Measurements from ENCODE around the gene CCDC6. TPM values are rescaled to one million over a fixed set of nuclear protein-coding genes. Genes with fewer than 3 reads are reported as not detected.

Gene CCDC6
- total RNA-seq, 1 experiment from 2014 or later: 54.9 TPM

DNA sequence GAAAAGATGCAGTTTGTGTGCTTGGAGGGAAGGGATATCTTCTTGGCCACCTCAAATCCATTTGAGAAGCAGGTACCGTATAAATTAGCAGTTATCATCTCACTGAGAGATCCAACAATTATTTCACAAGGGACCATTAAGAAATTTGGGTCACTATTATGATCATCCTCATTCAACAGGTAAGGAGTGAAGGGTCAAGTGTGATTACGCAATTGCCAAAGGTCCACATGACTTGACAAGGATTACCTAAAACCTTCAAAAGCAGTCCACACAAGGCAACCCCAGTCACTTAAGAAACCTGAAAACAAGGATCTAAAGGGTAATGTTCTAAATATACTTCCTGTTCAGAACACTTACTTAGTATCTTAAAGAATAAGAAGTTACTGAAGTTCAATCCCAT is 27.4 kb downstream of the CCDC6 start:
- no peak overlapping the region for H3K9ac ChIP-seq (ENCODE audit: low read length)
- no peaks in the 10 kb centered on the region for H3K36me3 ChIP-seq (ENCODE audit: control insufficient read depth in 1 of 2, insufficient read depth in 2 of 2, low read length in 2 of 2)
- CTCF ChIA-PET: no interaction called here
- no peaks in the 10 kb centered on the region; the same call in 1 of the 2 replicates for H4K20me1 ChIP-seq (ENCODE audit: insufficient read depth)
- H3K9me2 ChIP-seq (ENCODE audit: insufficient read depth): no peaks in the 10 kb centered on the region
- no peaks in the 10 kb centered on the region for H3K4me1 ChIP-seq (ENCODE audit: control insufficient read depth in 1 of 2, insufficient read depth in 2 of 2, low read length in 2 of 2)
- POLR2A ChIA-PET: no interaction called here
- RAD21 ChIA-PET (ENCODE audit: low non-redundant PET in 1 of 2, low total read pairs in 2 of 2, uncharacterized antibody in 2 of 2, unreplicated experiment in 2 of 2): no interaction called here
- H3K27ac ChIP-seq (ENCODE audit: low read depth, low read length): no peak overlapping the region
- TF ChIP-seq ZNF274 (IDR thresholded peaks at IDR 0.05; ENCODE audit: low read depth, low read length): no peak
- TF ChIP-seq CEBPB (IDR thresholded peaks at IDR 0.05; ENCODE audit: low read depth): peak; percentile 29; the same call in 1 of the 2 replicates
- no peak overlapping the region for H3K4me3 ChIP-seq (replicated peaks in 1 of 2; ENCODE audit: low read depth in 1 of 2, low read length in 2 of 2)
- no TSS peak for BruUV-seq (replicated peaks)
- intact Hi-C loops (cut with micrococcal nuclease): no loop called here
- no peak overlapping the region for H3K4me2 ChIP-seq (ENCODE audit: low read length)
- H3K9me3 ChIP-seq (ENCODE audit: control insufficient read depth in 1 of 2, insufficient read depth in 1 of 2, low read depth in 1 of 2, low read length in 2 of 2): no peaks in the 10 kb centered on the region
- peaks cover 87% of the 10 kb centered on the region for H3K79me2 ChIP-seq (ENCODE audit: insufficient read depth, low read length)
- no peak for ATAC-seq
- H2AFZ ChIP-seq (ENCODE audit: low read depth, low read length, poor library complexity, severe bottlenecking): no peak overlapping the region
- H3K27me3 ChIP-seq (ENCODE audit: insufficient read depth, low read length): no peaks in the 10 kb centered on the region
- DNase-seq (ENCODE audit: low read depth, low spot score): no peak

DNA sequence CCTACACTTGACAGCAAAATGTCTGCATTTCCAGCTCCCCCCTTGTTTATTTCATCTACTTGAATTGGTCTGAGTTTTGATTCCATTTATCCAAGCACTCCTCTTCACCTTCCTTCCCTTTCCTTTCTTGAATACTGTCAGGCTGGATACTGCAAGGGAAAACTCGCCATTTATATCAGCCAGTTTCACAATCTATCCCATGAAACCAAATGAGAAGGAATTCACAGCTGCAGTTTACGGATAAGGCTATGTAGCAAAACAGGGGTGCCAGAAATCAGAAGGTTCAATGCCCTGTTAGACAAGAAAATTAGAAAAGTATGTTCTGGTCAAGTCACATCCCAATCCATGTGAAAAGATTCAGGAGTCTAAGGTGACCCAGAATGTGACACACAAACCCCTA is 28.1 kb downstream of the CCDC6 start:
- ChIA-PET RAD21 (ENCODE audit: low non-redundant PET in 1 of 2, low total read pairs in 2 of 2, uncharacterized antibody in 2 of 2, unreplicated experiment in 2 of 2) (no interaction called here), CTCF (no interaction called here), POLR2A (interaction anchor here (0.6 kb wide), 1 partner anchor 1625 kb away, joined by 3 read pairs; no protein-coding TSS in a partner anchor)
- H3K4me3 ChIP-seq (replicated peaks in 1 of 2; ENCODE audit: low read depth in 1 of 2, low read length in 2 of 2): no peak overlapping the region
- H3K79me2 ChIP-seq (ENCODE audit: insufficient read depth, low read length): peaks cover 86% of the 10 kb centered on the region
- no peak overlapping the region for H3K4me2 ChIP-seq (ENCODE audit: low read length)
- no peaks in the 10 kb centered on the region for H3K36me3 ChIP-seq (ENCODE audit: control insufficient read depth in 1 of 2, insufficient read depth in 2 of 2, low read length in 2 of 2)
- intact Hi-C loops (cut with micrococcal nuclease): no loop called here
- H3K27me3 ChIP-seq (ENCODE audit: insufficient read depth, low read length): no peaks in the 10 kb centered on the region
- no peaks in the 10 kb centered on the region; the same call in 1 of the 2 replicates for H4K20me1 ChIP-seq (ENCODE audit: insufficient read depth)
- no peaks in the 10 kb centered on the region for H3K9me2 ChIP-seq (ENCODE audit: insufficient read depth)
- no peak overlapping the region for H2AFZ ChIP-seq (ENCODE audit: low read depth, low read length, poor library complexity, severe bottlenecking)
- H3K9ac ChIP-seq (ENCODE audit: low read length): no peak overlapping the region
- no peak for ATAC-seq
- no peak overlapping the region for H3K27ac ChIP-seq (ENCODE audit: low read depth, low read length)
- no TSS peak for BruUV-seq (replicated peaks)
- TF ChIP-seq, protein P1, sequence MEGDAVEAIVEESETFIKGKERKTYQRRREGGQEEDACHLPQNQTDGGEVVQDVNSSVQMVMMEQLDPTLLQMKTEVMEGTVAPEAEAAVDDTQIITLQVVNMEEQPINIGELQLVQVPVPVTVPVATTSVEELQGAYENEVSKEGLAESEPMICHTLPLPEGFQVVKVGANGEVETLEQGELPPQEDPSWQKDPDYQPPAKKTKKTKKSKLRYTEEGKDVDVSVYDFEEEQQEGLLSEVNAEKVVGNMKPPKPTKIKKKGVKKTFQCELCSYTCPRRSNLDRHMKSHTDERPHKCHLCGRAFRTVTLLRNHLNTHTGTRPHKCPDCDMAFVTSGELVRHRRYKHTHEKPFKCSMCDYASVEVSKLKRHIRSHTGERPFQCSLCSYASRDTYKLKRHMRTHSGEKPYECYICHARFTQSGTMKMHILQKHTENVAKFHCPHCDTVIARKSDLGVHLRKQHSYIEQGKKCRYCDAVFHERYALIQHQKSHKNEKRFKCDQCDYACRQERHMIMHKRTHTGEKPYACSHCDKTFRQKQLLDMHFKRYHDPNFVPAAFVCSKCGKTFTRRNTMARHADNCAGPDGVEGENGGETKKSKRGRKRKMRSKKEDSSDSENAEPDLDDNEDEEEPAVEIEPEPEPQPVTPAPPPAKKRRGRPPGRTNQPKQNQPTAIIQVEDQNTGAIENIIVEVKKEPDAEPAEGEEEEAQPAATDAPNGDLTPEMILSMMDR (IDR thresholded peaks at IDR 0.05 in 2 of 3, conservative IDR thresholded peaks at IDR 0.05 in 1 of 3; ENCODE audit: borderline replicate concordance in 1 of 3, insufficient read depth in 1 of 3, low read depth in 2 of 3, low read length in 2 of 3): no peak
- TF ChIP-seq EZH2 (IDR thresholded peaks at IDR 0.05): no peak
- TF ChIP-seq EZH2phosphoT487 (IDR thresholded peaks at IDR 0.05; ENCODE audit: borderline replicate concordance): no peak
- TF ChIP-seq POLR2A (IDR thresholded peaks at IDR 0.05; ENCODE audit: borderline replicate concordance, extremely low read depth, insufficient read depth, insufficient read length): no peak
- no peak for TF ChIP-seq POLR2AphosphoS5 (IDR thresholded peaks at IDR 0.05; ENCODE audit: low read depth, low read length)
- TF ChIP-seq, protein P2, sequence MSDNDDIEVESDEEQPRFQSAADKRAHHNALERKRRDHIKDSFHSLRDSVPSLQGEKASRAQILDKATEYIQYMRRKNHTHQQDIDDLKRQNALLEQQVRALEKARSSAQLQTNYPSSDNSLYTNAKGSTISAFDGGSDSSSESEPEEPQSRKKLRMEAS (IDR thresholded peaks at IDR 0.05): no peak
- TF ChIP-seq JUND (IDR thresholded peaks at IDR 0.05): no peak
- TF ChIP-seq EGR1 (IDR thresholded peaks at IDR 0.05; ENCODE audit: low read depth): no peak
- no peak for TF ChIP-seq FOSL1 (IDR thresholded peaks at IDR 0.05; ENCODE audit: low read depth)
- no peak for TF ChIP-seq YY1 (IDR thresholded peaks at IDR 0.05; ENCODE audit: extremely low read depth, insufficient replicate concordance, low read depth, low read length)
- TF ChIP-seq SP1 (IDR thresholded peaks at IDR 0.05; ENCODE audit: low read depth): no peak
- no peak for TF ChIP-seq RAD21 (IDR thresholded peaks at IDR 0.05; ENCODE audit: low read depth)
- TF ChIP-seq ZFX (IDR thresholded peaks at IDR 0.05): no peak
- TF ChIP-seq, protein P3, sequence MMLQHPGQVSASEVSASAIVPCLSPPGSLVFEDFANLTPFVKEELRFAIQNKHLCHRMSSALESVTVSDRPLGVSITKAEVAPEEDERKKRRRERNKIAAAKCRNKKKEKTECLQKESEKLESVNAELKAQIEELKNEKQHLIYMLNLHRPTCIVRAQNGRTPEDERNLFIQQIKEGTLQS (IDR thresholded peaks at IDR 0.05): no peak
- no peak for TF ChIP-seq SIN3A (IDR thresholded peaks at IDR 0.05; ENCODE audit: low read depth)
- no peak for TF ChIP-seq SRF (IDR thresholded peaks at IDR 0.05; ENCODE audit: low read depth)
- TF ChIP-seq, protein P4, sequence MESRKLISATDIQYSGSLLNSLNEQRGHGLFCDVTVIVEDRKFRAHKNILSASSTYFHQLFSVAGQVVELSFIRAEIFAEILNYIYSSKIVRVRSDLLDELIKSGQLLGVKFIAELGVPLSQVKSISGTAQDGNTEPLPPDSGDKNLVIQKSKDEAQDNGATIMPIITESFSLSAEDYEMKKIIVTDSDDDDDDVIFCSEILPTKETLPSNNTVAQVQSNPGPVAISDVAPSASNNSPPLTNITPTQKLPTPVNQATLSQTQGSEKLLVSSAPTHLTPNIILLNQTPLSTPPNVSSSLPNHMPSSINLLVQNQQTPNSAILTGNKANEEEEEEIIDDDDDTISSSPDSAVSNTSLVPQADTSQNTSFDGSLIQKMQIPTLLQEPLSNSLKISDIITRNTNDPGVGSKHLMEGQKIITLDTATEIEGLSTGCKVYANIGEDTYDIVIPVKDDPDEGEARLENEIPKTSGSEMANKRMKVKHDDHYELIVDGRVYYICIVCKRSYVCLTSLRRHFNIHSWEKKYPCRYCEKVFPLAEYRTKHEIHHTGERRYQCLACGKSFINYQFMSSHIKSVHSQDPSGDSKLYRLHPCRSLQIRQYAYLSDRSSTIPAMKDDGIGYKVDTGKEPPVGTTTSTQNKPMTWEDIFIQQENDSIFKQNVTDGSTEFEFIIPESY (IDR thresholded peaks at IDR 0.05; ENCODE audit: extremely low read depth, insufficient replicate concordance, low read length): no peak
- no peak for DNase-seq (ENCODE audit: low read depth, low spot score)
- H3K9me3 ChIP-seq (ENCODE audit: control insufficient read depth in 1 of 2, insufficient read depth in 1 of 2, low read depth in 1 of 2, low read length in 2 of 2): no peaks in the 10 kb centered on the region
- H3K4me1 ChIP-seq (ENCODE audit: control insufficient read depth in 1 of 2, insufficient read depth in 2 of 2, low read length in 2 of 2): no peaks in the 10 kb centered on the region
